NOMO-1 treated with dmso at 0.1 percent for 144 hours (cell line): ENCODE results near the gene ARSK.

Source experiments
- DNase-seq: peaks from one replicate; lab custom pipeline; 2025; ENCODE audit not compliant: unreplicated experiment; lab: John Stamatoyannopoulos, UW

The ARSK gene

GRCh38 chr5:95563367-95563766 is 8.5 kb downstream of the ARSK start:
- no peak for DNase-seq

DNA sequence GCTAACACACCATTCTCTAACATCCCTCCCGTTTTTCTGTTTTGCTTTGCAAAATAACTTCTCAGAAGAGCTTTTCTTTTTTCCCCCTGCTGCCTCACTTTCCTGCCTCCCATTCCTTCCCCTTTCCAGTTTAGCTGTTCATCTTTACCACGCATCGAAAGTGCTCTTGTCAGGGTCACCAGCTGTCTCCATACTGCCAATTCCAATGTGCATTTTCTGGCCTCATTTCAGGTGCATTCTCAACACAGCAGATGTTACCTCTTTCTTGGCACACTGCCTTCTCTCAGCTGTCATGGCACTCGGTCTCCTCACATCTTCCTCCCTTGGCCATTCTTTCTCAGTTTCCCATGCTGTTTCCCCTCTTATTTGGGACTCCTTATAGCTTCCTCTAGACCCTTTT is 9.5 kb downstream of the ARSK start:
- DNase-seq = no peak

- no peak for DNase-seq
These were observed 10.5 kb downstream of the ARSK start for GRCh38 chr5:95565280-95565920.

GRCh38 chr5:95572016-95572415 is 17.1 kb downstream of the ARSK start:
- DNase-seq = no peak

DNA sequence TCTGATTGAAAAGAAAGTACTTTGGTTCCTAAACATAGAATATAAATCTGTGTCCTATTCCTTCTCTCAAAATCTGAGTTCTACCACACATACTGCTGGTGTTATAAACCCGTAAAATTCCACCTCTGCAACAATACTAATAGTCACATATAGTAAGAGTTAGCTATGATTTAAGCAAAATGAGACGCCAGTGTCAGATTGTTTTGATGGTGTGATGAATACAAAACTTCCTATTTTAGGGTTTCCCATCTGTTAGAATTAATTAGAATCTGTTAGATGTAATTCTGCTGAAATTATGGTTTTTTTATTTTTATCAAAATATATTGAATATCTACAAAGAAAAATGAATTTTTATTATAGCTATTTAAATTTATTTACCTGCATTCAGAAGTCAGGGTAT is 26.7 kb downstream of the ARSK start:
- DNase-seq = no peak

GRCh38 chr5:95583992-95584391 is 29.1 kb downstream of the ARSK start:
- DNase-seq = no peak

DNA sequence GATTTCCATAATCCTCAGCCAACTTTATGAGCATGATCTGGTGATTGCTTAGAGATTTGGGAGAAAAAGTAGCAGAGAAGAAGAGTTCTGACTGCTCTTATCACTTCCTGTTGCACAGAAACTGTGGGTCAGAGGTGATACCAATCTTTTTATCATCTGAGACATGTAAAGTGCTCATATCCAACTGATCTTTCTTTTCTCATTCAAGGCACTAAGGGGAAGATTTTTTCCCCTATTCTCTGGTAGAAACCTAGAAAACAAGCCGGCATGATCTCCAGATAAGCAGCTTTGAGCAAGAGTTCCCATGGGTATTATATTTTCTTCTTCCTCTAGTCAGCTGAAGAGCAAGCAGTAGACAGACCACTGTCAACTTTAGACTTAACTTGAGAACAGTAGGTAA is 36.0 kb downstream of the ARSK start:
- DNase-seq = no peak

DNA sequence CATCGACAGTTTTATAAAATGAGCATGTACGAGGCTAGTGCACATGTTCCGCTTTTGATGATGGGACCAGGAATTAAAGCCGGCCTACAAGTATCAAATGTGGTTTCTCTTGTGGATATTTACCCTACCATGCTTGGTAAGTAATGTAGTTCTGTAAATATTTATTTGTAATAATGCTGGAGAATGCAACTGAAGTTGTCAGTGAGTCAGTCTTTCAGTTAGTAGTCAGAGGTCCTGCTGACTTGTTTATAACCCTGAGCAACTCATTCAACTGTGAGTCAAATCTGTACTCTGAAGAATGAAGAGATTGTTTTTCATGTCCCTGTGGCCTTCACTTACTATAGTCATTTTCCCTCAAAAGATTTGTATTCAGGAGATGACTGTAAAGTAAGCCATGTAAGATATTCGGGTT is 36.6 kb downstream of the ARSK start:
- DNase-seq = no peak

DNA sequence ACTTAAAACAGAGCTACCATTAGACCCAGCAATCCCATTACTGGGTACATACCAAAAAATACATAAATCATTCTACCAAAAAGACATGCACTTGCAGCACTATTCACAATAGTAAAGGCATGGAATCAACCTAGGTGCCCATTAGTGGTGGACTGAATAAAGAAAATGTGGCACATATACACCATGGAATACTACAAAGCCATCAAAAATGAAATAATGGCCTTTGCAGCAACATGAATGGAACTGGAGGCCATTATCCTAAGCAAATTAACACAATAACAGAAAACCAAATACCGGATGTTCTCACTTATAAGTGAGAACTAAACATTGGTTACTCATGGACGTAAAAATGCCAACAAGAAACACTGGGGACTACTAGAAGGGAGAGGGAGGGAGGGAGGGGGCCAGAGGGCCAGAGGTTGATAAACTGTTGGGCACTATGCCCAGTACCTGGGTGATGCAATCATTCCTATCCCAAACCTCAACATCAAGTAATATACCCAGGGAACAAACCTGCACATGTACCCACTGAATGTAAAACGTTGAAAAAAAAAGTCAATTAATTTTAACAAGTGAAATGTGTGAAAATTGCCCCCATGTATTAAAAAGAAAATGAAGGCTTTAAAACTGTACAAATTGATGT is 40.5 kb downstream of the ARSK start:
- DNase-seq = no peak

DNA sequence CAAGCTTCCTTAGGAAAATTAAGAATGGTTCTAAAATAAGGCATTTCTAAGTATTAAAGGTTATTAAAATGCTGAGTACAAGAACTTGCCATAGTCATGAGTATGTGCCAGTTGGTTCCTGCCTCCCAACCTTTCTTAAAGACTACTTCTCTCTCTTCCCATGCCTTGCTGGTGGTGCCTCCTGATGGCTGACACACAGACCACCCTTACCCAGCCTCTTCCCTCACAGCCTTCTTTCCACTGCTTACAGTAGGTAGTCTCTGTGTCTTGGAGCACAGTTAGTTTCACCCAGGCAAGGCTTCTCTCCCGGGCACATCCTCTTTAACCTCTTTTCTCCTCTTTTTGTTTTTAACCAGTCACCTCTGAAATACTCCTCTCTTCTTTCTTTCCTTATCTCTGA is 44.4 kb downstream of the ARSK start:
- DNase-seq = no peak

GRCh38 chr5:95600557-95600956 is 45.7 kb downstream of the ARSK start:
- DNase-seq = no peak

DNA sequence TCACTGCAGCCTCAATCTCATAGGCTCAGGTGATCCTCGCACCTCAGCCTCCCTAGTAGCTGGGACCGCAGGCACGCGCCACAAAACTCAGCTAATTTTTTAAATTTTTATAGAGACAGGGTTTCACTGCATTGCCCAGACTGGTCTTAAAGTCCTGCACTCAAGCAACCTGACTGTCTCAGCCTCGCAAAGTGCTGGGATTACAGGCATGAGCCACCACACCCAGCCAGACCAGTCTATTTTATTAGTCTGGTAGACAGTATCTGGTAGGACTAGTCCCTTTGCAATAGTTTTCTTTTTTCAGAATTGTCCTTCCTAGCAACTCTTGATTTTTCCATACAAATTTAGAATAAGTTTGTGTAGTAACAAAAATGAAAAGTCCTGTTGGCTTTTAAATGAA is 50.9 kb downstream of the ARSK start:
- no peak for DNase-seq

DNA sequence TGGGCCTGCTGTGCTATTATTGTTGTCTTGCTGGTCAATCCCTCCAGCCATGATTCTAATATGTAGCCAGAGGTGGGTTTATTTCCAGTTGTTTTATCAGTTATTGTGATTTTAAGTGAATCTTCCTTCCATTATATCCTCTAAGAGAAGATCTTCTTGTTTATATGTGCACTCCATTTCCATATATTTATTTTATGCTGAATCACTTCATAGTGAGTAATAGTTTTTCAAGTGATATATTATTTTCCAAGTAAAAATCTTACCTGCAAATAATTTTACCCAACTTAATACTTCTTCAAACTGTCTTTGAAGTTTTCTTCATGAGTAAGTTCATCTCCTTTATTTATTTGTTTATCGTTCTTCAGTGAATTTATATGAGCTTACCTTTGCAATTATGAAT is 51.5 kb downstream of the ARSK start:
- no peak for DNase-seq

DNA sequence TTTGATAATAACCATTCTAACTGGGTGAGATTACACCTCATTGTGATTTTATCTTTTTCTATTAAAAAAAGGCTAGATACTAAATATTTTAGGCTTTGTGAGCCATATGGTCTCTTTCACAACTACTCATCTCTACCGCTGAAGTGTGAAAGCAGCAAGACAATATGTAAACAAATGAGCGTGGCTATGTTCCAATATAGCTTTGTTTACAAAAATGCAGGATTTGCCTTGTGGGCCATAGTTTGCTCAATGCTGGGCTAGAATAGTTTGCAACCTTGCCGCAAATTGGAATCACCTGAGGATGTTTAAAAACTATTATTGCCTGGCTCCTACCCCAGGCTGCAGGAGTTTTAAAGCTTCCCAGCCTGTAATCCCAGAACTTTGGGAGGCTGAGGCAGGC is 54.8 kb downstream of the ARSK start:
- no peak for DNase-seq

- no peak for DNase-seq
These were observed 55.6 kb downstream of the ARSK start for GRCh38 chr5:95610546-95610945.

- DNase-seq = no peak
These were observed 56.5 kb downstream of the ARSK start for GRCh38 chr5:95611396-95611795.

DNA sequence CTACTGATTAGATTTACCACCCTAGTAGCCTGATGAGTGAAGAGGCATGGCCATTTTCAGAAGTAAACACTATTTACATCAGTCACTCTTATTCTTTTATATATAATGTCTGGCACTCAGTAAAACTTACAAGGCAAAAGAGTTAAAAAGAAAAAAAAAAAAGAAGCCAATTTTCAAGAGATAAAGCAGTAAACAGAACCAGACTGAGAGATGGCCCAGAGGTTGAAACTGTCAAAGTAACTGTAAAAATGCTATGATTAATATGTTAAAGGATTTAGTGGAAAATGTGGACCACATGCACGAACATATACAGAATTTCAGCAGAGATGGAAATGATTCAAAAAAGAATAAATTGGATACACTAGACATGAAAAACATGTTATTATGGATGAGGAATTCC is 58.6 kb downstream of the ARSK start:
- no peak for DNase-seq

DNA sequence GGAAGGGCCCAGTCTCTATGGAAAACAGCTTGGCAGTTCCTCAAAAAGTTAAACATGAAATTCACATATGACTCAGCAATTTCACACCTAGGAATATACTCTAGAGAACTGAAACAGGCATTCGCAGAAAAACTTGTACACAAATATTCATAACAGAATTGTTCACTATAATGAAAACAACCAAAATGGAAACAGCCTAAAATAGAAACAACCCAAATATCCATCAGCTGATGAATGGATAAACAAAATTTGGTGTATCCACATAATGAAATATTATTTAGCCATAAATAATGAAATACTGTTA is 60.2 kb downstream of the ARSK start:
- DNase-seq = no peak

GRCh38 chr5:95617057-95617456 is 62.2 kb downstream of the ARSK start:
- DNase-seq = no peak

GRCh38 chr5:95619096-95619495 is 64.2 kb downstream of the ARSK start:
- DNase-seq = no peak

- no peak for DNase-seq
These were observed 64.7 kb downstream of the ARSK start for GRCh38 chr5:95619514-95620029.

DNA sequence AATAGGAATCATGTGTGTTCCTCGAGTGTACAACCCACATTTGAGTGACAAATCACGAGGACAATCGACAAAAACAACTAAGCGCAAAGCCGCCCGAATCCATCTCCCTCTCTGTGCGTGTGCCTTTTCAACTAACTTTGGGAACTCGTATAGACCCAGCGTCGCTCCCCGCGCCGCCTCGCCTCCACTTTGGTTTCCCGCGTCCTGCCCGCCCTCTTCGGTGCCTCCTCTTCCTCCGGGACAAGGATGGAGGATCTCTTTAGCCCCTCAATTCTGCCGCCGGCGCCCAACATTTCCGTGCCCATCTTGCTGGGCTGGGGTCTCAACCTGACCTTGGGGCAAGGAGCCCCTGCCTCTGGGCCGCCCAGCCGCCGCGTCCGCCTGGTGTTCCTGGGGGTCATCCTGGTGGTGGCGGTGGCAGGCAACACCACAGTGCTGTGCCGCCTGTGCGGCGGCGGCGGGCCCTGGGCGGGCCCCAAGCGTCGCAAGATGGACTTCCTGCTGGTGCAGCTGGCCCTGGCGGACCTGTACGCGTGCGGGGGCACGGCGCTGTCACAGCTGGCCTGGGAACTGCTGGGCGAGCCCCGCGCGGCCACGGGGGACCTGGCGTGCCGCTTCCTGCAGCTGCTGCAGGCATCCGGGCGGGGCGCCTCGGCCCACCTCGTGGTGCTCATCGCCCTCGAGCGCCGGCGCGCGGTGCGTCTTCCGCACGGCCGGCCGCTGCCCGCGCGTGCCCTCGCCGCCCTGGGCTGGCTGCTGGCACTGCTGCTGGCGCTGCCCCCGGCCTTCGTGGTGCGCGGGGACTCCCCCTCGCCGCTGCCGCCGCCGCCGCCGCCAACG is 65.3 kb downstream of the ARSK start, which contains the start of gene GPR150:
TSS of gene GPR150 (plus strand) at position 58 of the 840 bp plus-strand sequence. CDS start at position 247, 189 bp downstream.
- DNase-seq = peak; percentile 13
